ENCODE results near the gene TMEM132C. TPM values are rescaled to one million over a fixed set of nuclear protein-coding genes. Genes with fewer than 3 reads are reported as not detected.

TMEM132C gene
- polyA plus RNA-seq, 2 donors, result 0.43 to 0.65 TPM

GRCh38 chr12:128421375-128421774, 154.4 kb downstream of the TMEM132C start:
- Histone ChIP-seq H3K4me1 (ENCODE audit: control insufficient read depth in 2 of 2, insufficient read depth in 2 of 2, low read length in 1 of 2) (no peaks in the 10 kb centered on the region), H3K4me3 (ENCODE audit: low read depth in 1 of 2, low read length in 2 of 2) (no peak overlapping the region), H3K27ac (ENCODE audit: low read depth in 2 of 2, low read length in 1 of 2) (no peak overlapping the region), H3K9me3 (ENCODE audit: control insufficient read depth in 2 of 2, insufficient read depth in 1 of 2, low read depth in 1 of 2, low read length in 1 of 2) (peaks cover 0 to 7% of the 10 kb centered on the region in 2 donors), H3K27me3 (ENCODE audit: control insufficient read depth in 1 of 2, insufficient read depth in 2 of 2, low read length in 2 of 2) (no peaks in the 10 kb centered on the region), H3K36me3 (ENCODE audit: control insufficient read depth in 2 of 2, insufficient read depth in 2 of 2, low read length in 1 of 2) (no peaks in the 10 kb centered on the region)
- WGBS, 2 donors, result 67 to 76% methylated on average over 7 of the region's 7 CpGs

GRCh38 chr12:128423205-128423604, 156.2 kb downstream of the TMEM132C start:
- 81 to 85% methylated on average over 2 of the region's 2 CpGs for WGBS, 2 donors
- Histone ChIP-seq H3K9me3 (ENCODE audit: control insufficient read depth in 2 of 2, insufficient read depth in 1 of 2, low read depth in 1 of 2, low read length in 1 of 2) (peaks cover 3 to 5% of the 10 kb centered on the region in 2 donors), H3K4me3 (ENCODE audit: low read depth in 1 of 2, low read length in 2 of 2) (no peak overlapping the region), H3K27me3 (ENCODE audit: control insufficient read depth in 1 of 2, insufficient read depth in 2 of 2, low read length in 2 of 2) (no peaks in the 10 kb centered on the region), H3K27ac (ENCODE audit: low read depth in 2 of 2, low read length in 1 of 2) (no peak overlapping the region), H3K4me1 (ENCODE audit: control insufficient read depth in 2 of 2, insufficient read depth in 2 of 2, low read length in 1 of 2) (no peaks in the 10 kb centered on the region), H3K36me3 (ENCODE audit: control insufficient read depth in 2 of 2, insufficient read depth in 2 of 2, low read length in 1 of 2) (no peaks in the 10 kb centered on the region)

GRCh38 chr12:128424931-128425431, 158.0 kb downstream of the TMEM132C start:
- Histone ChIP-seq H3K27me3 (ENCODE audit: control insufficient read depth in 1 of 2, insufficient read depth in 2 of 2, low read length in 2 of 2) (no peaks in the 10 kb centered on the region), H3K4me1 (ENCODE audit: control insufficient read depth in 2 of 2, insufficient read depth in 2 of 2, low read length in 1 of 2) (no peaks in the 10 kb centered on the region), H3K27ac (ENCODE audit: low read depth in 2 of 2, low read length in 1 of 2) (no peak overlapping the region), H3K9me3 (ENCODE audit: control insufficient read depth in 2 of 2, insufficient read depth in 1 of 2, low read depth in 1 of 2, low read length in 1 of 2) (peaks cover 3 to 5% of the 10 kb centered on the region in 2 donors), H3K4me3 (ENCODE audit: low read depth in 1 of 2, low read length in 2 of 2) (no peak overlapping the region), H3K36me3 (ENCODE audit: control insufficient read depth in 2 of 2, insufficient read depth in 2 of 2, low read length in 1 of 2) (no peaks in the 10 kb centered on the region)
- WGBS, 2 donors, result 76 to 79% methylated on average over 7 of the region's 7 CpGs

- no peaks in the 10 kb centered on the region for H3K36me3 ChIP-seq (ENCODE audit: control insufficient read depth in 2 of 2, insufficient read depth in 2 of 2, low read length in 1 of 2)
- H3K9me3 ChIP-seq (ENCODE audit: control insufficient read depth in 2 of 2, insufficient read depth in 1 of 2, low read depth in 1 of 2, low read length in 1 of 2), result peaks cover 3 to 5% of the 10 kb centered on the region in 2 donors
- no peaks in the 10 kb centered on the region for H3K27me3 ChIP-seq (ENCODE audit: control insufficient read depth in 1 of 2, insufficient read depth in 2 of 2, low read length in 2 of 2)
- H3K4me3 ChIP-seq (ENCODE audit: low read depth in 1 of 2, low read length in 2 of 2), result no peak overlapping the region
- no peak overlapping the region for H3K27ac ChIP-seq (ENCODE audit: low read depth in 2 of 2, low read length in 1 of 2)
- no peaks in the 10 kb centered on the region for H3K4me1 ChIP-seq (ENCODE audit: control insufficient read depth in 2 of 2, insufficient read depth in 2 of 2, low read length in 1 of 2)
- WGBS, 2 donors, result 75% methylated on average over 18 of the region's 18 CpGs
Measured at GRCh38 chr12:128425666-128426331, 158.8 kb downstream of the TMEM132C start.

- Histone ChIP-seq H3K27ac (ENCODE audit: low read depth in 2 of 2, low read length in 1 of 2) (no peak overlapping the region), H3K27me3 (ENCODE audit: control insufficient read depth in 1 of 2, insufficient read depth in 2 of 2, low read length in 2 of 2) (no peaks in the 10 kb centered on the region), H3K4me3 (ENCODE audit: low read depth in 1 of 2, low read length in 2 of 2) (no peak overlapping the region), H3K4me1 (ENCODE audit: control insufficient read depth in 2 of 2, insufficient read depth in 2 of 2, low read length in 1 of 2) (no peaks in the 10 kb centered on the region), H3K36me3 (ENCODE audit: control insufficient read depth in 2 of 2, insufficient read depth in 2 of 2, low read length in 1 of 2) (no peaks in the 10 kb centered on the region), H3K9me3 (ENCODE audit: control insufficient read depth in 2 of 2, insufficient read depth in 1 of 2, low read depth in 1 of 2, low read length in 1 of 2) (peaks cover 3% of the 10 kb centered on the region in 2 donors)
- 53 to 61% methylated on average over 5 of the region's 5 CpGs for WGBS, 2 donors
Measured at GRCh38 chr12:128426511-128426910, 159.5 kb downstream of the TMEM132C start.

GRCh38 chr12:128439796-128440195, 172.8 kb downstream of the TMEM132C start:
- no peaks in the 10 kb centered on the region for H3K4me1 ChIP-seq (ENCODE audit: control insufficient read depth in 2 of 2, insufficient read depth in 2 of 2, low read length in 1 of 2)
- no peak overlapping the region for H3K27ac ChIP-seq (ENCODE audit: low read depth in 2 of 2, low read length in 1 of 2)
- H3K27me3 ChIP-seq (ENCODE audit: control insufficient read depth in 1 of 2, insufficient read depth in 2 of 2, low read length in 2 of 2), result no peaks in the 10 kb centered on the region
- H3K9me3 ChIP-seq (ENCODE audit: control insufficient read depth in 2 of 2, insufficient read depth in 1 of 2, low read depth in 1 of 2, low read length in 1 of 2), result peaks cover 6 to 9% of the 10 kb centered on the region in 2 donors
- no peaks in the 10 kb centered on the region for H3K36me3 ChIP-seq (ENCODE audit: control insufficient read depth in 2 of 2, insufficient read depth in 2 of 2, low read length in 1 of 2)
- no peak overlapping the region for H3K4me3 ChIP-seq (ENCODE audit: low read depth in 1 of 2, low read length in 2 of 2)
- WGBS, 2 donors, result 78% methylated on average over 5 of the region's 5 CpGs

- WGBS, 2 donors, result 56 to 69% methylated on average over 2 of the region's 2 CpGs
- H3K9me3 ChIP-seq (ENCODE audit: control insufficient read depth in 2 of 2, insufficient read depth in 1 of 2, low read depth in 1 of 2, low read length in 1 of 2), result peaks cover 9 to 12% of the 10 kb centered on the region in 2 donors
- no peak overlapping the region for H3K27ac ChIP-seq (ENCODE audit: low read depth in 2 of 2, low read length in 1 of 2)
- H3K4me1 ChIP-seq (ENCODE audit: control insufficient read depth in 2 of 2, insufficient read depth in 2 of 2, low read length in 1 of 2), result no peaks in the 10 kb centered on the region
- no peaks in the 10 kb centered on the region for H3K27me3 ChIP-seq (ENCODE audit: control insufficient read depth in 1 of 2, insufficient read depth in 2 of 2, low read length in 2 of 2)
- no peak overlapping the region for H3K4me3 ChIP-seq (ENCODE audit: low read depth in 1 of 2, low read length in 2 of 2)
- H3K36me3 ChIP-seq (ENCODE audit: control insufficient read depth in 2 of 2, insufficient read depth in 2 of 2, low read length in 1 of 2), result no peaks in the 10 kb centered on the region
Measured at GRCh38 chr12:128442096-128442495, 175.1 kb downstream of the TMEM132C start.

GRCh38 chr12:128444598-128444997, 177.6 kb downstream of the TMEM132C start:
- peaks cover 9 to 14% of the 10 kb centered on the region in 2 donors for H3K9me3 ChIP-seq (ENCODE audit: control insufficient read depth in 2 of 2, insufficient read depth in 1 of 2, low read depth in 1 of 2, low read length in 1 of 2)
- no peaks in the 10 kb centered on the region for H3K27me3 ChIP-seq (ENCODE audit: control insufficient read depth in 1 of 2, insufficient read depth in 2 of 2, low read length in 2 of 2)
- H3K36me3 ChIP-seq (ENCODE audit: control insufficient read depth in 2 of 2, insufficient read depth in 2 of 2, low read length in 1 of 2), result no peaks in the 10 kb centered on the region
- no peak overlapping the region for H3K27ac ChIP-seq (ENCODE audit: low read depth in 2 of 2, low read length in 1 of 2)
- H3K4me3 ChIP-seq (ENCODE audit: low read depth in 1 of 2, low read length in 2 of 2), result no peak overlapping the region
- 57 to 66% methylated on average over 12 of the region's 12 CpGs for WGBS, 2 donors
- H3K4me1 ChIP-seq (ENCODE audit: control insufficient read depth in 2 of 2, insufficient read depth in 2 of 2, low read length in 1 of 2), result no peaks in the 10 kb centered on the region

GRCh38 chr12:128445415-128446127, 178.6 kb downstream of the TMEM132C start:
- H3K36me3 ChIP-seq (ENCODE audit: control insufficient read depth in 2 of 2, insufficient read depth in 2 of 2, low read length in 1 of 2), result no peaks in the 10 kb centered on the region
- no peak overlapping the region for H3K27ac ChIP-seq (ENCODE audit: low read depth in 2 of 2, low read length in 1 of 2)
- H3K4me1 ChIP-seq (ENCODE audit: control insufficient read depth in 2 of 2, insufficient read depth in 2 of 2, low read length in 1 of 2), result no peaks in the 10 kb centered on the region
- no peak overlapping the region for H3K4me3 ChIP-seq (ENCODE audit: low read depth in 1 of 2, low read length in 2 of 2)
- 32 to 38% methylated on average over 13 of the region's 13 CpGs for WGBS, 2 donors
- H3K27me3 ChIP-seq (ENCODE audit: control insufficient read depth in 1 of 2, insufficient read depth in 2 of 2, low read length in 2 of 2), result no peaks in the 10 kb centered on the region
- peaks cover 7 to 14% of the 10 kb centered on the region in 2 donors for H3K9me3 ChIP-seq (ENCODE audit: control insufficient read depth in 2 of 2, insufficient read depth in 1 of 2, low read depth in 1 of 2, low read length in 1 of 2)
